Measurements from ENCODE around the gene KIF21A.

KIF21A gene

GRCh38 chr12:39354955-39355354 is 88.0 kb downstream of the KIF21A start:
- no peak for DNase-seq
- no peaks in the 10 kb centered on the region for H3K27me3 ChIP-seq

GRCh38 chr12:39352471-39353017 is 90.4 kb downstream of the KIF21A start:
- Histone ChIP-seq H3K9me3 (no peaks in the 10 kb centered on the region), H3K36me3 (peaks cover 90% of the 10 kb centered on the region), H3K4me3 (ENCODE audit: low read depth, low read length) (no peak overlapping the region), H3K27me3 (no peaks in the 10 kb centered on the region), H3K4me1 (peaks cover 36% of the 10 kb centered on the region)
- no peak for DNase-seq
- TF ChIP-seq CTCF (IDR thresholded peaks at IDR 0.05; ENCODE audit: low read depth, low read length) = no peak

More at GRCh38 chr12:39354955-39355354, 88.0 kb downstream of the KIF21A start:
- Histone ChIP-seq H3K4me1 (peaks cover 32% of the 10 kb centered on the region), H3K4me3 (ENCODE audit: low read depth, low read length) (no peak overlapping the region), H3K9me3 (no peaks in the 10 kb centered on the region), H3K36me3 (peaks cover 89% of the 10 kb centered on the region)
- no peak for TF ChIP-seq CTCF (IDR thresholded peaks at IDR 0.05; ENCODE audit: low read depth, low read length)

- H3K4me3 ChIP-seq (ENCODE audit: low read depth, low read length) = no peak overlapping the region
- no peak for TF ChIP-seq CTCF (IDR thresholded peaks at IDR 0.05; ENCODE audit: low read depth, low read length)
- H3K9me3 ChIP-seq = no peaks in the 10 kb centered on the region
- H3K4me1 ChIP-seq = peaks cover 43% of the 10 kb centered on the region
- peaks cover 92% of the 10 kb centered on the region for H3K36me3 ChIP-seq
- DNase-seq = no peak
- no peaks in the 10 kb centered on the region for H3K27me3 ChIP-seq
These were observed 91.8 kb downstream of the KIF21A start for GRCh38 chr12:39351153-39351552.

GRCh38 chr12:39348941-39349626 is 93.8 kb downstream of the KIF21A start:
- TF ChIP-seq CTCF (IDR thresholded peaks at IDR 0.05; ENCODE audit: low read depth, low read length) = no peak
- Histone ChIP-seq H3K27me3 (no peaks in the 10 kb centered on the region), H3K4me1 (peaks cover 46% of the 10 kb centered on the region), H3K4me3 (ENCODE audit: low read depth, low read length) (no peak overlapping the region), H3K36me3 (peaks cover 91% of the 10 kb centered on the region), H3K9me3 (no peaks in the 10 kb centered on the region)
- no peak for DNase-seq

GRCh38 chr12:39348523-39348922 is 94.4 kb downstream of the KIF21A start:
- TF ChIP-seq CTCF (IDR thresholded peaks at IDR 0.05; ENCODE audit: low read depth, low read length) = no peak
- Histone ChIP-seq H3K9me3 (no peaks in the 10 kb centered on the region), H3K4me1 (peaks cover 43% of the 10 kb centered on the region), H3K36me3 (peaks cover 91% of the 10 kb centered on the region), H3K27me3 (no peaks in the 10 kb centered on the region), H3K4me3 (ENCODE audit: low read depth, low read length) (no peak overlapping the region)
- DNase-seq = no peak

GRCh38 chr12:39344926-39345325 is 98.0 kb downstream of the KIF21A start:
- TF ChIP-seq CTCF (IDR thresholded peaks at IDR 0.05; ENCODE audit: low read depth, low read length) = no peak
- Histone ChIP-seq H3K36me3 (peaks cover 94% of the 10 kb centered on the region), H3K4me1 (peaks cover 16% of the 10 kb centered on the region)

More at GRCh38 chr12:39344926-39345325, 98.0 kb downstream of the KIF21A start:
- no peak overlapping the region for H3K4me3 ChIP-seq (ENCODE audit: low read depth, low read length)
- no peaks in the 10 kb centered on the region for H3K9me3 ChIP-seq
- H3K27me3 ChIP-seq = no peaks in the 10 kb centered on the region
- no peak for DNase-seq
